Measurements from ENCODE around the gene CXCL1. TPM values are rescaled to one million over a fixed set of nuclear protein-coding genes. Genes with fewer than 3 reads are reported as not detected.

Gene CXCL1
- total RNA-seq, 1 experiment from 2014 or later: 0.85 TPM

- DNase-seq (ENCODE audit: low spot score) (no peak), ATAC-seq (no peak)
- Mint-ChIP-seq H3K27me3 (ENCODE audit: low read depth) (no peaks in the 10 kb centered on the region), H3K4me3 (no peak overlapping the region), H3K4me1 (no peaks in the 10 kb centered on the region), H3K27ac (no peak overlapping the region), H3K36me3 (no peaks in the 10 kb centered on the region; the same call in 1 of the 2 replicates), H3K9me3 (peaks cover 6% of the 10 kb centered on the region; the same call in 1 of the 2 replicates)
- ChIA-PET POLR2A (no interaction called here), CTCF (no interaction called here)
- TF ChIP-seq GABPB1 (CRISPR knock-in tag; IDR thresholded peaks at IDR 0.05) (no peak), PRDM15 (CRISPR knock-in tag; IDR thresholded peaks at IDR 0.05) (no peak), ATF2 (CRISPR knock-in tag; IDR thresholded peaks at IDR 0.05; ENCODE audit: borderline replicate concordance, low read depth) (no peak), KAT7 (CRISPR knock-in tag; IDR thresholded peaks at IDR 0.05; ENCODE audit: borderline replicate concordance) (no peak), STAT6 (CRISPR knock-in tag; conservative IDR thresholded peaks at IDR 0.05; ENCODE audit: low read depth) (no peak), AFF4 (CRISPR knock-in tag; IDR thresholded peaks at IDR 0.05; ENCODE audit: borderline replicate concordance) (no peak), NFYB (CRISPR knock-in tag; conservative IDR thresholded peaks at IDR 0.05; ENCODE audit: low read depth) (no peak), ZBTB21 (CRISPR knock-in tag; IDR thresholded peaks at IDR 0.05; ENCODE audit: borderline replicate concordance) (no peak), ATF3 (CRISPR knock-in tag; conservative IDR thresholded peaks at IDR 0.05) (no peak), ZNF232 (CRISPR knock-in tag; IDR thresholded peaks at IDR 0.05) (no peak)
Observed at GRCh38 chr4:73914071-73914470, 44.9 kb downstream of the CXCL1 start.

- ATAC-seq (no peak), DNase-seq (ENCODE audit: low spot score) (no peak)
- TF ChIP-seq NR1H2 (CRISPR knock-in tag; IDR thresholded peaks at IDR 0.05): no peak
- TF ChIP-seq USF1 (CRISPR knock-in tag; IDR thresholded peaks at IDR 0.05): no peak
- no peak for TF ChIP-seq AR (CRISPR knock-in tag; IDR thresholded peaks at IDR 0.05)
- TF ChIP-seq TEAD1 (CRISPR knock-in tag; IDR thresholded peaks at IDR 0.05): no peak
- TF ChIP-seq MYBL2 (CRISPR knock-in tag; IDR thresholded peaks at IDR 0.05): no peak
- no peak for TF ChIP-seq GTF2I (CRISPR knock-in tag; conservative IDR thresholded peaks at IDR 0.05)
- no peak overlapping the region for H3K4me3 Mint-ChIP-seq
- no peaks in the 10 kb centered on the region for H3K27me3 Mint-ChIP-seq (ENCODE audit: low read depth)
- H3K9me3 Mint-ChIP-seq: peaks cover 3% of the 10 kb centered on the region; the same call in 1 of the 2 replicates
- H3K27ac Mint-ChIP-seq: no peak overlapping the region
- CTCF ChIA-PET: no interaction called here
- no peaks in the 10 kb centered on the region for H3K36me3 Mint-ChIP-seq
- POLR2A ChIA-PET: no interaction called here
- no peaks in the 10 kb centered on the region for H3K4me1 Mint-ChIP-seq
Observed at GRCh38 chr4:73916172-73916925, 47.2 kb downstream of the CXCL1 start.

All from WTC11 (cell line).